Upper lobe of left lung (tissue), 6 donors: ENCODE results near the gene KLHL11. TPM values are rescaled to one million over a fixed set of nuclear protein-coding genes. Genes with fewer than 3 reads are reported as not detected.

Experiments used
- ATAC-seq, 2 donors: fragments of 200-7000 bp; cut with Tn5 transposase; one replicate each; pipeline ENCODE4 v1.9.1; 2022; ENCODE audit warnings: mild to moderate bottlenecking in 2 of 2, moderate library complexity in 2 of 2; ENCODE audit not compliant: low FRiP score in 2 of 2
- DNase-seq, 2 donors: peaks; one replicate each; pipeline ENCODE4 v3.0.0-alpha.2; 2019 to 2020
- H3K27ac ChIP-seq, 4 donors: fragments of 200-600 bp; sonication (generic); one replicate each; pipeline ENCODE4 v1.5.1; 2016 to 2019
- H3K27me3 ChIP-seq, 4 donors: fragments of 200-600 bp; sonication (generic); one replicate each; pipeline ENCODE4 v1.5.1; 2017 to 2019
- H3K36me3 ChIP-seq, 4 donors: fragments of 200-600 bp; sonication (generic); one replicate each; pipeline ENCODE4 v1.5.1; 2016 to 2019
- H3K4me1 ChIP-seq, 4 donors: fragments of 200-600 bp; sonication (generic); one replicate each; pipeline ENCODE4 v1.5.1; 2018 to 2019
- H3K4me3 ChIP-seq, 4 donors: fragments of 200-600 bp; sonication (generic); one replicate each; pipeline ENCODE4 v1.5.1; 2017 to 2019; ENCODE audit warnings: mild to moderate bottlenecking in 2 of 4, moderate library complexity in 1 of 4
- H3K9me3 ChIP-seq, 4 donors: fragments of 200-600 bp; sonication (generic); one replicate each; pipeline ENCODE4 v1.5.1; 2018 to 2019
- EP300 ChIP-seq, 4 donors: sonication (generic); formaldehyde crosslinking; IDR thresholded peaks; one replicate each; pipeline ENCODE4 v1.5.1; 2017; ENCODE audit warnings: antibody characterized with exemption in 4 of 4, control low read depth in 2 of 4
- POLR2A ChIP-seq, 4 donors: fragments of 450-650 bp; IDR thresholded peaks; one replicate each; pipeline ENCODE4 v1.5.1; 2016 to 2017; ENCODE audit warnings: antibody characterized with exemption in 4 of 4, mild to moderate bottlenecking in 2 of 4
- POLR2AphosphoS5 ChIP-seq, 2 donors: sonication (generic); formaldehyde crosslinking; IDR thresholded peaks; one replicate each; pipeline ENCODE4 v1.5.1; 2017; ENCODE audit warnings: antibody characterized with exemption in 2 of 2
- WGBS, 2 donors: methylation state at CpG; one replicate each; pipeline ENCODE4 v1.1.5; 2017 to 2018; 5-methylcytosine and 5-hydroxymethylcytosine counted together
- total RNA-seq, 6 donors: library from RNA; depleted of rRNA in 4 of 6; stranded (reverse); fragments of >200 nt in 4 of 6; gene quantifications; one replicate each; pipeline versions ENCODE4 v1.1.0 to v1.2.1, GENCODE V29; 2016 to 2021
- TF ChIP-seq, protein P1 (sequence below), 6 experiments: fragments of 450-650 bp in 4 of 6; fragments of 200-600 bp in 2 of 6; sonication (generic) in 2 of 6; IDR thresholded peaks; one replicate each; pipeline ENCODE4 v1.5.1; 2016 to 2019; ENCODE audit warnings: antibody characterized with exemption in 6 of 6
- donor health status: DM: no; HTN: no; CAD: no; lungs with moderate emphysema.
- donor health status: DM: no; HTN: yes; CAD: no; lungs with severe emphysema.

Gene KLHL11
- total RNA-seq, 6 donors from 2014 or later, result 13.3 to 25.2 (median 15.5) TPM

DNA sequence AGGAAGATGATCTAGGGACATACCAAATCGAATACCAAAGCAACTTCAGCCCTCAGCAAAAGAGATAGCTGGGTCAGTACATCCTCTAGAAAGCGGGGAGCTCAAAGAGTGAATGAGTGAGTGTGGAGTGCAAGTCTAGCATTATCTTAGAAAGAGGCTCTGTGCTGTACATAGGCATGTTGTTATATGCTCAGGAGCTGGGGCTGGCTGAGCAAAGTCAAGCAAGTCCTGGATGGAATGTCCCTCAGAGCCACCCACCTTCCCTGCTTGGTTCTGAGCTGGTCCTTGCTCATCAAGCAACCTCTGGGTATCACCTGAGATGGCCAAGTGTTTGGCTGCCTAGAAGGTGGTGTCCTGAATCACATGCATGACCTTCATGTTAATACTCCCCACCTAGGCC, 4.9 kb upstream of the KLHL11 start:
- H3K27me3 ChIP-seq, result no peaks in the 10 kb centered on the region
- ATAC-seq, result no peak
- peaks cover 6 to 86% (median 58%) of the 10 kb centered on the region in 4 donors for H3K36me3 ChIP-seq
- no peaks in the 10 kb centered on the region for H3K9me3 ChIP-seq
- no peak for DNase-seq
- H3K27ac ChIP-seq, result peak overlapping the region in 2 of 4 donors; percentile 4 to 30
- no peak overlapping the region for H3K4me3 ChIP-seq
- TF ChIP-seq POLR2A (IDR thresholded peaks at IDR 0.05) (no peak), EP300 (IDR thresholded peaks at IDR 0.05) (no peak), POLR2AphosphoS5 (IDR thresholded peaks at IDR 0.05) (no peak)
- TF ChIP-seq, protein P1, sequence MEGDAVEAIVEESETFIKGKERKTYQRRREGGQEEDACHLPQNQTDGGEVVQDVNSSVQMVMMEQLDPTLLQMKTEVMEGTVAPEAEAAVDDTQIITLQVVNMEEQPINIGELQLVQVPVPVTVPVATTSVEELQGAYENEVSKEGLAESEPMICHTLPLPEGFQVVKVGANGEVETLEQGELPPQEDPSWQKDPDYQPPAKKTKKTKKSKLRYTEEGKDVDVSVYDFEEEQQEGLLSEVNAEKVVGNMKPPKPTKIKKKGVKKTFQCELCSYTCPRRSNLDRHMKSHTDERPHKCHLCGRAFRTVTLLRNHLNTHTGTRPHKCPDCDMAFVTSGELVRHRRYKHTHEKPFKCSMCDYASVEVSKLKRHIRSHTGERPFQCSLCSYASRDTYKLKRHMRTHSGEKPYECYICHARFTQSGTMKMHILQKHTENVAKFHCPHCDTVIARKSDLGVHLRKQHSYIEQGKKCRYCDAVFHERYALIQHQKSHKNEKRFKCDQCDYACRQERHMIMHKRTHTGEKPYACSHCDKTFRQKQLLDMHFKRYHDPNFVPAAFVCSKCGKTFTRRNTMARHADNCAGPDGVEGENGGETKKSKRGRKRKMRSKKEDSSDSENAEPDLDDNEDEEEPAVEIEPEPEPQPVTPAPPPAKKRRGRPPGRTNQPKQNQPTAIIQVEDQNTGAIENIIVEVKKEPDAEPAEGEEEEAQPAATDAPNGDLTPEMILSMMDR (IDR thresholded peaks at IDR 0.05), result no peak
- WGBS, 2 donors, result 87 to 92% methylated on average over 2 of the region's 2 CpGs
- peaks cover 0 to 5% (median 0%) of the 10 kb centered on the region in 4 donors for H3K4me1 ChIP-seq

DNA sequence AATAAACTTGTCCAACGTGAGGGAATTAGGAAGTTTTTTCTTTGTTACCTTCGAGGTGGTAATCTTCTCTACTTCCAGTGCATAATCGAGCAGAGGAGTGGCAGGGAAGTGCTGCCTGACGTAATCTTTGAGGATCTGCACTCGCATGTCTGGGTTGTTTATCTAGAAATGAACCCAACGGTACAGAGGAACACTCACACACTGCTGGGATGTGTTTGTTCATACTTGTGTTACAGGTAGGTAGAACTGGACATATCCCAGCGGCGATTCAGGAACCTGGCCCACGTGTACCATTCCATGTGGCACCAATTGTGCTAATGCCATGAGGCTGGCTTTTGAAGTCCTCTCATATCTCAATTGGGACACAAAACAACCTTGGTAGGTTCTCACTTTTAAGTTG, 4.2 kb upstream of the KLHL11 start:
- peak in 1 of 2 donors; percentile 38 for ATAC-seq
- H3K36me3 ChIP-seq, result peaks cover 6 to 79% (median 54%) of the 10 kb centered on the region in 4 donors
- H3K4me3 ChIP-seq, result no peak overlapping the region
- H3K4me1 ChIP-seq, result peaks cover under 1 to 5% (median 2%) of the 10 kb centered on the region in 4 donors
- H3K27me3 ChIP-seq, result no peaks in the 10 kb centered on the region
- TF ChIP-seq EP300 (IDR thresholded peaks at IDR 0.05) (no peak), POLR2AphosphoS5 (IDR thresholded peaks at IDR 0.05) (peak in 1 of 2 donors; percentile 9)
- DNase-seq, result peak in 1 of 2 donors; percentile 76
- 53 to 60% methylated on average over 9 of the region's 9 CpGs for WGBS, 2 donors
- H3K27ac ChIP-seq, result peak overlapping the region in 2 of 4 donors; percentile 4 to 7
- no peaks in the 10 kb centered on the region for H3K9me3 ChIP-seq

DNA sequence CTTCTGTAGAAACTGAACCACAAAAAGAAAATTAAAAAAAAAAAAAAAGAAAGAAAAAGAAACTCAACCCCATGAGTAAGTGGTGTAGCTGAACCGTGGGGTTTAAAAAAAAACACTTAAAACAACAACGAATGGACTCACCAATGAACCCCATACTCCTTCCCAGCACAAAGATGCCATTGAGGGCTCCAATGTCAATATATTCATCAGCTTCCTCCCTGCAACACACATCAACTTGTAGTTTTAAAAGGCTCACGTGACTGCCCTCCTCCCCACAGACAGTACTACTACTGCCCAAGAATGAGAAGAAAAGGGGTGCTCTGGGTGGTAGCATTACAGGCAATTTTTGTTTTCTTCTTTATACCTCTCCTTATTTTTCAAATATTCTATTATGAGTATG, 3.3 kb upstream of the KLHL11 start:
- H3K36me3 ChIP-seq, result peaks cover 6 to 71% (median 48%) of the 10 kb centered on the region in 4 donors
- peak overlapping the region in 1 of 4 donors; percentile 7 for H3K27ac ChIP-seq
- no peaks in the 10 kb centered on the region for H3K27me3 ChIP-seq
- peaks cover 9 to 14% (median 10%) of the 10 kb centered on the region in 4 donors for H3K4me1 ChIP-seq
- H3K9me3 ChIP-seq, result no peaks in the 10 kb centered on the region
- TF ChIP-seq POLR2AphosphoS5 (IDR thresholded peaks at IDR 0.05) (no peak), EP300 (IDR thresholded peaks at IDR 0.05) (no peak), POLR2A (IDR thresholded peaks at IDR 0.05) (no peak)
- TF ChIP-seq, protein P1 (IDR thresholded peaks at IDR 0.05), result no peak
- DNase-seq, result no peak
- no peak for ATAC-seq
- H3K4me3 ChIP-seq, result no peak overlapping the region
- WGBS, 2 donors, result 70 to 78% methylated on average over 3 of the region's 3 CpGs

DNA sequence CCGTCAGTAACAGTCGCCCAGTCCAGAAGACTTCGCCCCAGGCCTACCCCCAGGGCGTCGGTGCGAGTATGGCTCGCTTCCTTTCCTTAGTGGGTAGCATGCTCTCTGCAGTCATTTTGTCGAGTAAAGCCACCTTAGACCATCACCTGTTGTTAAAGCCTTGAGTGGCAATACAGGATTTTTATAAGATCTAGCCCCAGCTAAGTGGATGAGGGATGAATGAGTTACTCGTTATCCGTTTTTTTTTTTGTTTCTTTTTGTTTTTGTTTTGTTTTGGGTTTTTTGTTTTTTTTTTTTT, 322 bp upstream of the KLHL11 start:
- 0 to 1% methylated on average over 2 to 7 of the region's 10 CpGs for WGBS, 2 donors
- DNase-seq (no peak), ATAC-seq (no peak)
- no peaks in the 10 kb centered on the region for H3K9me3 ChIP-seq
- H3K27me3 ChIP-seq, result no peaks in the 10 kb centered on the region
- peaks cover 6 to 41% (median 25%) of the 10 kb centered on the region in 4 donors for H3K36me3 ChIP-seq
- H3K4me3 ChIP-seq, result peak overlapping the region in 3 of 4 donors; percentile 60 to 99 (median 99)
- H3K4me1 ChIP-seq, result peaks cover 14 to 39% (median 24%) of the 10 kb centered on the region in 4 donors
- H3K27ac ChIP-seq, result peak overlapping the region; percentile 86 to 96 (median 94)
- no peak for TF ChIP-seq POLR2A (IDR thresholded peaks at IDR 0.05)
- TF ChIP-seq POLR2AphosphoS5 (IDR thresholded peaks at IDR 0.05), result no peak
- no peak for TF ChIP-seq EP300 (IDR thresholded peaks at IDR 0.05)
- TF ChIP-seq, protein P1 (IDR thresholded peaks at IDR 0.05), result no peak

DNA sequence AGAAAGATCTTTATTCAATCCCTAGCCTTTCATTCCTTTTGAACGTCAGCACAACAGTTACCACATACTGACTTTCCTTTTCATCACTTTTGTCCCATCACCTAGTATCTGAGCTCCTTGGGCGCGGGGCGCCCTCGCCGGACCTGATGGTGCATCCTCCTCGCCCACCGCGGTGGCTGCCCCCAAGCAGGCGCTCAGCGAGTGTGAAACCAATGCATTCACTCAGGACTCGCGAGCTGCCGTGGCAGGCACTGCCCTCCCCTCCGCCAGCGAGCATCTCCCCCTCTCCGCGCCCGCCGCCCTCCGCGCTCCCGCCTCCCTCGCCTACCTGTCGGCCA, 756 bp downstream of the KLHL11 start:
- DNase-seq (peak in 1 of 2 donors; percentile 93), ATAC-seq (no peak)
- WGBS, 2 donors, result 0 to 1% methylated on average over 14 to 21 of the region's 25 CpGs
- Histone ChIP-seq H3K9me3 (no peaks in the 10 kb centered on the region), H3K27me3 (no peaks in the 10 kb centered on the region), H3K27ac (peak overlapping the region; percentile 86 to 96 (median 94)), H3K4me1 (peaks cover 14 to 39% (median 24%) of the 10 kb centered on the region in 4 donors), H3K36me3 (peaks cover 6 to 30% (median 15%) of the 10 kb centered on the region in 4 donors), H3K4me3 (peak overlapping the region; percentile 60 to 99 (median 83))
- no peak for TF ChIP-seq POLR2AphosphoS5 (IDR thresholded peaks at IDR 0.05)
- no peak for TF ChIP-seq EP300 (IDR thresholded peaks at IDR 0.05)
- TF ChIP-seq POLR2A (IDR thresholded peaks at IDR 0.05), result no peak
- TF ChIP-seq, protein P1 (IDR thresholded peaks at IDR 0.05), result no peak
